Fibroblast of skin of left quadriceps (primary cell): ENCODE results near the gene TPSAB1.
"Not testable (repeated sequence)": the region's sequence is repeated elsewhere in the genome, so short reads cannot be mapped to it uniquely, and the experiment has no call there.

Experiments
- DNase-seq, 2 experiments: peaks; one replicate each; pipeline ENCODE4 v3.0.0-alpha.2; 2013; ENCODE audit warnings: low read depth in 2 of 2

TPSAB1 gene

DNA sequence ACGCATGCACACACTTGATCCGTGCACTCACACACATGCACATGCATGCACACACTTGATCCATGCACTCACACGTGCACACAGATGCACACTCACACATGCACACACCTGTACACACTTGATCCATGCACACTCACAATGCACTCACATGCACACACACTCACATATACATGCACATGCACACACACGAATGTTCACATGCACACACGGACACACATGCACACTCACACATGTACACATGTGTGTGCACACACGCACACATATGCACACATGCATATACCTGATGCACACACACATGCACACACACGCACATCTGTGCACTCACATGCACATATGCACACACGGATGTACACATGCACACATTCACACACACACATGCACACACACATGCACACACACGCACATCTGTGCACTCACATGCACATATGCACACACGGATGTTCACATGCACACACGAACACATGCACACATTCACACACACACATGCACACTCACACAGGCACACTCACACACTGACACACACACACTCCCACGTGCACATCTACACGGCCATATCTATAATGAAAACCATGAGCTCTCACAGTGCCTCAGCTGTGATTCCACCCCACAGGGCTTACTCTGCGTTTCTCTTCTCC is 7.5 kb downstream of the TPSAB1 start:
- not testable (repeated sequence) for DNase-seq

DNA sequence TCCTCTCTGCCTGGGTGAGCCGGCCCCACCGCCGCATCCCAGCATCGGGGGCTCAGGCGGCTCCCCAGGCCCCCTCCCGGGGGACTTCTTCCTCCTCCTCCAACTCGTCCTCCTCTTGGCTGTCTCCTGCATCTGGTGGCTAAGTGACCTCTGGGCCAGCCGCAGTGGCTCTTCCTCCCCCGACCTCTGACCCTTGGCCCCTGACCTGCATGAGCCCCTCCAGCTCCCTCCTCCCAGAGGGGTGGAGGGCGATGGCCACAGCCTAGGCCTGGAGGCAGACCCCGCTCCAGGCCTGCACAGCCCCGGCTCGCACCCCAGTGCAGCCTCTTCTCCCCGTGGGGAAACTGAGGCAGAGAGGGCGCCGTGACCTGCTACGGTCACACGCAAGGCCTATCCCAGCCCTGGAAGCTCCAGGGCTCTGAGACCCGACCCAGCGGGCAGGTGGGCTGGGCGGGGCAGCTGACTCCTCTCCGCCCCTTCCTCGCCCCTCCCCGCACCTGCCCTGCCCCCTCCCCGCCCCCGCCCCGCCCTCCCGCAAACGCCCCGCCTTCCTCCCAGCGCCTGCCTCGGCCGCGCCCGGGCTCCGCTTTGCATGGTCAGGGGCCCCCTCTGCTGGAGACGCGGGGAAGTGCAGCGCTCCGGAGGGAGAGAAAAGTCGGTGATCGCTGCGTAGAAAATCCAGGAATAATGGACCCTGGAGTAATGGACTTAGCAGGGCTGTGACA is 8.7 kb downstream of the TPSAB1 start:
- not testable (repeated sequence) for DNase-seq

GRCh38 chr16:1253701-1254364 is 13.3 kb downstream of the TPSAB1 start:
- not testable (repeated sequence) for DNase-seq

GRCh38 chr16:1254821-1255220 is 14.3 kb downstream of the TPSAB1 start:
- not testable (repeated sequence) for DNase-seq

- not testable (repeated sequence) for DNase-seq
These were observed 15.0 kb downstream of the TPSAB1 start, which contains the start of gene TPSD1 for GRCh38 chr16:1255276-1256122. TSS of gene TPSD1 (plus strand) at chr16:1256069. CDS start at chr16:1256281, 212 bp downstream.

- DNase-seq: not testable (repeated sequence)
These were observed 15.9 kb downstream of the TPSAB1 start for GRCh38 chr16:1256296-1256873.

GRCh38 chr16:1256874-1257322 is 16.4 kb downstream of the TPSAB1 start:
- no peak for DNase-seq

- no peak for DNase-seq
These were observed 17.2 kb downstream of the TPSAB1 start for GRCh38 chr16:1257561-1258224.

- DNase-seq: no peak
These were observed 17.7 kb downstream of the TPSAB1 start for GRCh38 chr16:1258225-1258600.

GRCh38 chr16:1258906-1259759 is 18.6 kb downstream of the TPSAB1 start:
- DNase-seq: no peak

GRCh38 chr16:1259760-1260068 is 19.2 kb downstream of the TPSAB1 start:
- no peak for DNase-seq

GRCh38 chr16:1260101-1260680 is 19.7 kb downstream of the TPSAB1 start:
- no peak for DNase-seq

DNA sequence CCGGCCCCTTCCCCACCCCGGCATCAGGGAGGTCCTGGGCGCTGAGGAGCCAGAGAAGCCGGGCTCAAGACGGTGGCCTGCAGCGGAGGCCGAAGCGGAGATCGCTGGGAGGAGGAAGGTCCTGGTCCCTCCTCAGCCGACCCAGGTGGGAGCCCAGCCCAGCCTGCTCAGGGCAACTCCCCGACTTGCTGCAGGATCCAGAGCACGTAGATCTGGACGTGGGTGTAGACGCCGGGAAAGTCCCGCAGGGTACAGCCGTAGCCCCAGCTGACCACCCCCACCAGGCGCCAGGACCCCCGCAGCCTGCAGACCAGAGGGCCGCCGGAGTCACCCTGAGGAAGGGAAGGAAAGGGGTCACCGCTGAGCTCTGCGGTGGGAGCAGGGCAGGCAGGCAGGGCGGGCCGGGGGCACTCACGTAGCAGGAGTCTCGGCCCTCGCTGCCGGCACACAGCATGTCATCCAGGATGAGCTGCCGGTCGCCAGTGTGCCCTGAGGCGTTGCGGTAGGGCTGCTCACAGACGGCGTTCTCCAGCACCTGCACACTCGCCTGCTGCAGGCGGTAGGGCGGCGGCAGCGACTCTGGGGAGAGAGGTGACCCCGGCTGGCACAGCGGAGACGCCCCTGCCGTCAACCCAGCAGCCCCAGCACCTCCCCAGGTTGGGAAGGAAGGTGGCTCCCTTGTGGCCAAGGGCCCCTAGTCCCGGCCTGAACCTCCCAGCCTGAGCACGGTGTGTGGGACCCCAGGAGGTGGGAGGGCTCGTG is 20.8 kb downstream of the TPSAB1 start:
- no peak for DNase-seq

DNA sequence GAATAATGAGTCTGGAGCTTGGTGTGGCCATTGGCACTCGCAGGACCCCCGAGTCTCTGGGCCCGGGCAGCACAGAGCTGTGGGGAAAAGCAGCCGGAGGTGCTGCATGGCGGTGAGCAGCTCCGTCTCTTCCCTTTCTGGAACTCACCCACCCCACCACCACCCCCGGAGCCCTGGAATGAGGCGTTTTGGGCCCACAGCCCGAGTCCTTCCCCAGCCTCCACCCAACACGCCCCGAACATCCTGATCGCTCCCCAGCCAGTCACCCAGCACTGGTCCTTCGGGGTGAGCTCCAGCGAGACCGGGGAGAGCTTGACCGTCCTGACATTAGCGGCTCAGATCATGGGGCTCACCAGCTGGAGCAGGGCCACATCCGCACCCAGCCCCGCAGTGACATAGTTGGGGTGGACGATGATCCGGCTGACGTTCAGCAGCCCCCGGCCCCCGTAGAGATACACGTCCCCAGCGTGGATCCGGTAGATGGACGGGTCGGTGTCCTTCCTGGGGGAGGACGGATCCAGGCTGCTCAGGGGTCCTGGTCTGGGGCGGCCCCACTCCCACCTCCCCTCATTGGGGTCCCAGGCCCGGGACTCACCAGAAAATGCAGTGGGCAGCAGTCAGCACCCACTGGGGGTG is 21.8 kb downstream of the TPSAB1 start:
- no peak for DNase-seq

GRCh38 chr16:1262846-1263221 is 22.3 kb downstream of the TPSAB1 start:
- DNase-seq: no peak

- DNase-seq: no peak
These were observed 23.3 kb downstream of the TPSAB1 start for GRCh38 chr16:1263591-1264344.

DNA sequence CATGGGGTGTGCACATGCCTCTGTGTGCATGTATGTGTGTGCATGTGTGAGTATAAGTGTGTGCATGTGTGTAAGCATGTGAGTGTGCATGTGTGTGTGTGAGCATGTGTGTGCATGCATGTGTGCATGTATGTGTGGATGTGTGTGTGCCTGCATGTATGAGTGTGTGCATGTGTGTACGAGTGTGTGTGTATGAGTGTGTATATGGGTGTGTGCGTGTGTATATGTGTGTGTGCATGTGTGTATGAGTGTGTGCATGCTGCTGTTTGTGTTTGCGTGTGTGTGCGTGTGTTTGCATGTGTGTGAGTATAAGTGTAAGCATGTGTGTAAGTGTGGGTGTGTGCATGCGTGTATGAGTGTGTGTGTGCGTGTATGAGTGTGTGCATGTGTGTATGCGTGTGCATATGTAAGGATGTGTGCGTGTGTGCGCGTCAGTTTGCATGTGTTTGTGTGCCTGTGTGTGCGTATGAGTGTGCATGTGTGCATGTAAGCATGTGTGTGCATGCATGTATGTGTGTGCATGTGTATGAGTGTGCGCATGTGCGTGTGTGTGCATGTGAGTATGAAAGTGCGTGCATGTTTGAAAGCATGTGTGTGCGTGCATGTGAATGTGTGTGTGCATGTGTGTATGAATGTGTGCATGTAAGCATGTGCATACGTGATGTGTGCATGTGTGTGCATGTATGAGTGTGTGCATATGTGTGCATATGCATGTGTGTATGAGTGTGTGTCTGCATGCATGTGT is 24.0 kb downstream of the TPSAB1 start:
- no peak for DNase-seq
